HepG2 (cell line): Measurements from ENCODE around the gene NSFL1C. TPM values are rescaled to one million over a fixed set of nuclear protein-coding genes. Genes with fewer than 3 reads are reported as not detected.

Source experiments
- CENPT ChIP-seq: sonication (generic); formaldehyde crosslinking; IDR thresholded peaks from 2 replicates; pipeline ENCODE4 v1.8.0; 2022; ENCODE audit warnings: low read depth, mild to moderate bottlenecking, moderate library complexity, missing genetic modification reagents
- FOSL1 ChIP-seq: sonication (generic); formaldehyde crosslinking; IDR thresholded peaks from 2 replicates; pipeline ENCODE4 v1.9.0; 2021; ENCODE audit warnings: missing genetic modification reagents, borderline replicate concordance
- GTF2F1 ChIP-seq: fragments of 150-350 bp; IDR thresholded peaks from 2 replicates; pipeline ENCODE4 v1.6.1; 2014; ENCODE audit warnings: low read length
- HIVEP1 ChIP-seq: sonication (generic); formaldehyde crosslinking; IDR thresholded peaks from 2 replicates; pipeline ENCODE4 v1.4.0; 2020; ENCODE audit warnings: mild to moderate bottlenecking, missing genetic modification reagents
- KDM5B ChIP-seq: sonication (generic); formaldehyde crosslinking; IDR thresholded peaks from 2 replicates; pipeline ENCODE4 v1.4.0; 2020; ENCODE audit warnings: missing genetic modification reagents, mild to moderate bottlenecking, borderline replicate concordance
- KLF16 ChIP-seq, 2 experiments: sonication (generic) in 1 of 2; formaldehyde crosslinking in 1 of 2; IDR thresholded peaks; 2 replicates each; pipeline versions ENCODE4 v1.6.1 to v1.8.0; 2016 to 2023; ENCODE audit warnings: missing genetic modification reagents in 2 of 2, missing compliant biosample characterization in 1 of 2
- MTA3 ChIP-seq: sonication (generic); formaldehyde crosslinking; IDR thresholded peaks from 2 replicates; pipeline ENCODE4 v1.4.0; 2020; ENCODE audit warnings: missing genetic modification reagents
- MXD4 ChIP-seq: IDR thresholded peaks from 2 replicates; pipeline ENCODE4 v1.6.1; 2016; ENCODE audit warnings: mild to moderate bottlenecking, missing biosample characterization, missing genetic modification reagents
- MYNN ChIP-seq: sonication (generic); formaldehyde crosslinking; IDR thresholded peaks from 2 replicates; pipeline ENCODE4 v1.4.0; 2020; ENCODE audit warnings: mild to moderate bottlenecking, low read depth, missing genetic modification reagents
- NFYB ChIP-seq: sonication (generic); formaldehyde crosslinking; IDR thresholded peaks from 2 replicates; pipeline ENCODE4 v1.4.0; 2020; ENCODE audit warnings: missing genetic modification reagents
- NKX3-1 ChIP-seq: sonication (generic); formaldehyde crosslinking; IDR thresholded peaks from 2 replicates; pipeline ENCODE4 v1.5.0; 2020; ENCODE audit warnings: missing genetic modification reagents
- NONO ChIP-seq, 2 experiments: fragments of 450-650 bp in 1 of 2; sonication (generic) in 1 of 2; formaldehyde crosslinking in 1 of 2; IDR thresholded peaks in 1 of 2; conservative IDR thresholded peaks in 1 of 2; 2 replicates each; pipeline versions ENCODE4 v1.6.1 to v1.8.0; 2017 to 2022; ENCODE audit warnings: mild to moderate bottlenecking in 1 of 2, missing genetic modification reagents in 1 of 2, moderate library complexity in 1 of 2
- RORA ChIP-seq: sonication (generic); formaldehyde crosslinking; IDR thresholded peaks from 2 replicates; pipeline ENCODE4 v1.5.0; 2020; ENCODE audit warnings: mild to moderate bottlenecking, missing genetic modification reagents, moderate library complexity
- SOX6 ChIP-seq, 2 experiments: fragments of 450-650 bp in 1 of 2; sonication (generic) in 1 of 2; formaldehyde crosslinking in 1 of 2; IDR thresholded peaks; 2 replicates each; pipeline versions ENCODE4 v1.4.0 to v1.6.1; 2017 to 2020; ENCODE audit warnings: antibody characterized with exemption in 1 of 2, mild to moderate bottlenecking in 1 of 2, missing genetic modification reagents in 1 of 2
- TAF15 ChIP-seq: fragments of 200-400 bp; formaldehyde crosslinking; IDR thresholded peaks from one replicate; pipeline ENCODE4 v1.6.1; 2018; ENCODE audit warnings: mild to moderate bottlenecking, low read depth, low read length; ENCODE audit not compliant: poor library complexity, severe bottlenecking
- YY1 ChIP-seq: IDR thresholded peaks from 2 replicates; pipeline ENCODE4 v1.6.1; 2011; ENCODE audit warnings: low read length, low read depth, moderate library complexity, mild to moderate bottlenecking; ENCODE audit not compliant: insufficient read depth, insufficient replicate concordance
- ZMYM3 ChIP-seq: sonication (generic); formaldehyde crosslinking; IDR thresholded peaks from 2 replicates; pipeline ENCODE4 v1.5.1; 2020; ENCODE audit warnings: mild to moderate bottlenecking, missing genetic modification reagents
- ZNF142 ChIP-seq: sonication (generic); formaldehyde crosslinking; IDR thresholded peaks from 2 replicates; pipeline ENCODE4 v1.4.0; 2020; ENCODE audit warnings: missing genetic modification reagents
- ZNF432 ChIP-seq: sonication (generic); formaldehyde crosslinking; IDR thresholded peaks from 2 replicates; pipeline ENCODE4 v1.5.0; 2020; ENCODE audit warnings: missing genetic modification reagents, mild to moderate bottlenecking, borderline replicate concordance
- ZNF652 ChIP-seq: IDR thresholded peaks from 2 replicates; pipeline ENCODE4 v1.6.1; 2016; ENCODE audit warnings: low read depth, borderline replicate concordance
- ZNF709 ChIP-seq: sonication (generic); formaldehyde crosslinking; IDR thresholded peaks from 2 replicates; pipeline ENCODE4 v1.5.0; 2020; ENCODE audit warnings: mild to moderate bottlenecking, missing genetic modification reagents
- polyA plus RNA-seq, 8 experiments: library from polyadenylated mRNA; depleted of rRNA in 3 of 8; stranded (reverse) in 7 of 8; unstranded in 1 of 8; fragments of >200 nt; fragmentation: Illumina TruSeq in 4 of 8; extraction: Trizol in 4 of 8; gene quantifications; 2 replicates each; pipeline versions ENCODE4 v1.2.1 to v1.2.3, GENCODE V29; 2011 to 2016; ENCODE audit warnings: low read depth in 4 of 8, missing spikeins in 1 of 8, mixed read lengths in 1 of 8; ENCODE audit not compliant: insufficient read depth in 1 of 8
- total RNA-seq, 5 experiments: library from RNA; depleted of rRNA; stranded (reverse); fragments of >200 nt; fragmentation: Illumina TruSeq; extraction: Trizol; gene quantifications; 2 replicates each; pipeline ENCODE4 v1.2.3, GENCODE V29; 2016; ENCODE audit warnings: low read depth in 1 of 5
- TF ChIP-seq, protein P1 (sequence below): sonication (generic); formaldehyde crosslinking; IDR thresholded peaks from 2 replicates; pipeline ENCODE4 v1.5.1; 2020; ENCODE audit warnings: mild to moderate bottlenecking, missing genetic modification reagents, moderate library complexity
- TF ChIP-seq, protein P2 (sequence below): sonication (generic); formaldehyde crosslinking; IDR thresholded peaks from 2 replicates; pipeline ENCODE4 v1.8.0; 2022; ENCODE audit warnings: mild to moderate bottlenecking, missing genetic modification reagents, moderate library complexity

Gene NSFL1C
- total and polyA plus RNA-seq, 2 of the 13 experiments (the other 11 are each of a cell fraction or from before 2014, with no cell fraction given): 22.9 to 62.7 TPM

- 0 out of 2 replicates have a peak, but pooled peaks have one; percentile 2 for TF ChIP-seq ZNF142 (CRISPR knock-in tag)
- TF ChIP-seq MTA3 (CRISPR knock-in tag): no peak
- TF ChIP-seq FOSL1 (CRISPR knock-in tag): no peak
- TF ChIP-seq, protein P1, sequence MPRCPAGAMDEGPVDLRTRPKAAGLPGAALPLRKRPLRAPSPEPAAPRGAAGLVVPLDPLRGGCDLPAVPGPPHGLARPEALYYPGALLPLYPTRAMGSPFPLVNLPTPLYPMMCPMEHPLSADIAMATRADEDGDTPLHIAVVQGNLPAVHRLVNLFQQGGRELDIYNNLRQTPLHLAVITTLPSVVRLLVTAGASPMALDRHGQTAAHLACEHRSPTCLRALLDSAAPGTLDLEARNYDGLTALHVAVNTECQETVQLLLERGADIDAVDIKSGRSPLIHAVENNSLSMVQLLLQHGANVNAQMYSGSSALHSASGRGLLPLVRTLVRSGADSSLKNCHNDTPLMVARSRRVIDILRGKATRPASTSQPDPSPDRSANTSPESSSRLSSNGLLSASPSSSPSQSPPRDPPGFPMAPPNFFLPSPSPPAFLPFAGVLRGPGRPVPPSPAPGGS: 0 out of 2 replicates have a peak, but pooled peaks have one; percentile 17
- TF ChIP-seq HIVEP1 (CRISPR knock-in tag): no peak
- no peak for TF ChIP-seq NFYB (CRISPR knock-in tag)
- no peak for TF ChIP-seq SOX6 (IDR thresholded peaks at IDR 0.05)
- TF ChIP-seq SOX6 (CRISPR knock-in tag; IDR thresholded peaks at IDR 0.05): no peak
- TF ChIP-seq ZNF432: 0 out of 2 replicates have a peak, but pooled peaks have one; percentile 77
- no peak for TF ChIP-seq ZNF652 (CRISPR knock-in tag)
- TF ChIP-seq MYNN (CRISPR knock-in tag): no peak
- 0 out of 2 replicates have a peak, but pooled peaks have one; percentile 24 for TF ChIP-seq NKX3-1 (CRISPR knock-in tag)
- no peak for TF ChIP-seq YY1
- peak; percentile 62 for TF ChIP-seq ZMYM3 (CRISPR knock-in tag)
- 0 out of 2 replicates have a peak, but pooled peaks have one; percentile 10 for TF ChIP-seq ZNF709 (CRISPR knock-in tag)
- TF ChIP-seq KDM5B (CRISPR knock-in tag): no peak; the same call in 1 of the 2 replicates
- TF ChIP-seq GTF2F1: no peak
- TF ChIP-seq TAF15: no peak
- no peak for TF ChIP-seq NONO (IDR thresholded peaks at IDR 0.05)
- no peak for TF ChIP-seq NONO (CRISPR knock-in tag; conservative IDR thresholded peaks at IDR 0.05)
- no peak for TF ChIP-seq MXD4
- 0 out of 2 replicates have a peak, but pooled peaks have one; percentile 43 for TF ChIP-seq RORA
- TF ChIP-seq, protein P2, sequence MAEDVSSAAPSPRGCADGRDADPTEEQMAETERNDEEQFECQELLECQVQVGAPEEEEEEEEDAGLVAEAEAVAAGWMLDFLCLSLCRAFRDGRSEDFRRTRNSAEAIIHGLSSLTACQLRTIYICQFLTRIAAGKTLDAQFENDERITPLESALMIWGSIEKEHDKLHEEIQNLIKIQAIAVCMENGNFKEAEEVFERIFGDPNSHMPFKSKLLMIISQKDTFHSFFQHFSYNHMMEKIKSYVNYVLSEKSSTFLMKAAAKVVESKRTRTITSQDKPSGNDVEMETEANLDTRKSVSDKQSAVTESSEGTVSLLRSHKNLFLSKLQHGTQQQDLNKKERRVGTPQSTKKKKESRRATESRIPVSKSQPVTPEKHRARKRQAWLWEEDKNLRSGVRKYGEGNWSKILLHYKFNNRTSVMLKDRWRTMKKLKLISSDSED (CRISPR knock-in tag): 0 out of 2 replicates have a peak, but pooled peaks have one; percentile 66
- TF ChIP-seq KLF16 (CRISPR knock-in tag; IDR thresholded peaks at IDR 0.05): no peak
- 0 out of 2 replicates have a peak, but pooled peaks have one; percentile 48 for TF ChIP-seq CENPT (CRISPR knock-in tag)
Measured at GRCh38 chr20:1392443-1392692, 74.3 kb downstream of the NSFL1C start (continued).
